ENCODE data around the gene ADGB. TPM values are rescaled to one million over a fixed set of nuclear protein-coding genes. Genes with fewer than 3 reads are reported as not detected.
"Not testable (repeated sequence)": the region's sequence is repeated elsewhere in the genome, so short reads cannot be mapped to it uniquely, and the experiment has no call there.

ADGB gene
- total and polyA plus RNA-seq, 2 donors (not counting 1 experiment from before 2014, with no cell fraction given): not detected

- no peak overlapping the region for H3K9ac ChIP-seq (ENCODE audit: low read length)
- no peaks in the 10 kb centered on the region for H3K79me2 ChIP-seq (ENCODE audit: control insufficient read depth, insufficient read depth, low read length)
- no peak overlapping the region for H2AFZ ChIP-seq (ENCODE audit: insufficient read depth, low read depth, low read length, poor library complexity, severe bottlenecking)
- no peaks in the 10 kb centered on the region for H3K9me3 Mint-ChIP-seq (ENCODE audit: insufficient read depth)
- no peak overlapping the region for H3K27ac Mint-ChIP-seq
- H3K27me3 Mint-ChIP-seq: peaks cover 5% of the 10 kb centered on the region
- no peaks in the 10 kb centered on the region for H4K20me1 ChIP-seq (ENCODE audit: control insufficient read depth, insufficient read depth, low read length, poor library complexity, severe bottlenecking)
- H3K27ac ChIP-seq (ENCODE audit: low read length in 2 of 2): no peak overlapping the region
- H3K27me3 ChIP-seq (replicated peaks in 1 of 4; ENCODE audit: control extremely low read depth in 1 of 4, control insufficient read depth in 3 of 4, insufficient read depth in 4 of 4, low read length in 3 of 4): no peaks in the 10 kb centered on the region
- no peak overlapping the region for H3K4me2 ChIP-seq (replicated peaks; ENCODE audit: low read depth, low read length, poor library complexity, severe bottlenecking)
- 61% methylated on average over 15 of the region's 22 CpGs for WGBS (ENCODE audit: insufficient coverage)
- H3K4me3 Mint-ChIP-seq: no peak overlapping the region
- ATAC-seq (ENCODE audit: low read depth) (no peak), DNase-seq (no peak)
- no peaks in the 10 kb centered on the region for H3K4me1 ChIP-seq (ENCODE audit: control insufficient read depth in 2 of 2, insufficient read depth in 2 of 2, low read length in 2 of 2)
- H3K36me3 ChIP-seq (replicated peaks in 1 of 2; ENCODE audit: control extremely low read depth in 1 of 2, control insufficient read depth in 1 of 2, extremely low read depth in 1 of 2, insufficient read depth in 2 of 2, low read length in 1 of 2): no peaks in the 10 kb centered on the region
- intact Hi-C loops (cut with micrococcal nuclease): no loop called here
- no peaks in the 10 kb centered on the region for H3K4me1 Mint-ChIP-seq
- H3K4me3 ChIP-seq (ENCODE audit: control extremely low read depth in 1 of 5, extremely low read depth in 1 of 5, insufficient read depth in 1 of 5, low read depth in 2 of 5, low read length in 4 of 5): no peak overlapping the region
- no peak for TF ChIP-seq EZH2 (IDR thresholded peaks at IDR 0.05; ENCODE audit: borderline replicate concordance, insufficient read depth, low read depth, low read length, poor library complexity, severe bottlenecking)
- TF ChIP-seq, protein P1, sequence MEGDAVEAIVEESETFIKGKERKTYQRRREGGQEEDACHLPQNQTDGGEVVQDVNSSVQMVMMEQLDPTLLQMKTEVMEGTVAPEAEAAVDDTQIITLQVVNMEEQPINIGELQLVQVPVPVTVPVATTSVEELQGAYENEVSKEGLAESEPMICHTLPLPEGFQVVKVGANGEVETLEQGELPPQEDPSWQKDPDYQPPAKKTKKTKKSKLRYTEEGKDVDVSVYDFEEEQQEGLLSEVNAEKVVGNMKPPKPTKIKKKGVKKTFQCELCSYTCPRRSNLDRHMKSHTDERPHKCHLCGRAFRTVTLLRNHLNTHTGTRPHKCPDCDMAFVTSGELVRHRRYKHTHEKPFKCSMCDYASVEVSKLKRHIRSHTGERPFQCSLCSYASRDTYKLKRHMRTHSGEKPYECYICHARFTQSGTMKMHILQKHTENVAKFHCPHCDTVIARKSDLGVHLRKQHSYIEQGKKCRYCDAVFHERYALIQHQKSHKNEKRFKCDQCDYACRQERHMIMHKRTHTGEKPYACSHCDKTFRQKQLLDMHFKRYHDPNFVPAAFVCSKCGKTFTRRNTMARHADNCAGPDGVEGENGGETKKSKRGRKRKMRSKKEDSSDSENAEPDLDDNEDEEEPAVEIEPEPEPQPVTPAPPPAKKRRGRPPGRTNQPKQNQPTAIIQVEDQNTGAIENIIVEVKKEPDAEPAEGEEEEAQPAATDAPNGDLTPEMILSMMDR (IDR thresholded peaks at IDR 0.05): no peak
- no peaks in the 10 kb centered on the region for H3K9me3 ChIP-seq (ENCODE audit: control extremely low read depth in 1 of 3, control insufficient read depth in 2 of 3, insufficient read depth in 1 of 3, low read length in 2 of 3)
- ChIA-PET CTCF (interaction anchor here (1.0 kb wide), 1 partner anchor 54 kb away, joined by 3 read pairs; no protein-coding TSS in a partner anchor), POLR2A (no interaction called here)
These were observed 204.8 kb downstream of the ADGB start for GRCh38 chr6:146803601-146804000.

GRCh38 chr6:146805546-146806325 lies 207.0 kb downstream of the ADGB start:
- ChIA-PET POLR2A (no interaction called here), CTCF (no interaction called here)
- no peaks in the 10 kb centered on the region for H4K20me1 ChIP-seq (ENCODE audit: control insufficient read depth, insufficient read depth, low read length, poor library complexity, severe bottlenecking)
- peaks cover 5% of the 10 kb centered on the region for H3K27me3 Mint-ChIP-seq
- intact Hi-C loops (cut with micrococcal nuclease): no loop called here
- H3K79me2 ChIP-seq (ENCODE audit: control insufficient read depth, insufficient read depth, low read length): no peaks in the 10 kb centered on the region
- no peaks in the 10 kb centered on the region for H3K36me3 ChIP-seq (replicated peaks in 1 of 2; ENCODE audit: control extremely low read depth in 1 of 2, control insufficient read depth in 1 of 2, extremely low read depth in 1 of 2, insufficient read depth in 2 of 2, low read length in 1 of 2)
- H3K27ac ChIP-seq (ENCODE audit: low read length in 2 of 2): no peak overlapping the region
- H3K4me3 ChIP-seq (ENCODE audit: control extremely low read depth in 1 of 5, extremely low read depth in 1 of 5, insufficient read depth in 1 of 5, low read depth in 2 of 5, low read length in 4 of 5): no peak overlapping the region
- DNase-seq (no peak), ATAC-seq (ENCODE audit: low read depth) (no peak)
- no peak overlapping the region for H3K9ac ChIP-seq (ENCODE audit: low read length)
- H3K4me3 Mint-ChIP-seq: no peak overlapping the region
- WGBS (ENCODE audit: insufficient coverage): no CpG with 5 or more reads among the region's 2 CpGs
- H2AFZ ChIP-seq (ENCODE audit: insufficient read depth, low read depth, low read length, poor library complexity, severe bottlenecking): no peak overlapping the region
- no peaks in the 10 kb centered on the region for H3K27me3 ChIP-seq (replicated peaks in 1 of 4; ENCODE audit: control extremely low read depth in 1 of 4, control insufficient read depth in 3 of 4, insufficient read depth in 4 of 4, low read length in 3 of 4)
- no peak for TF ChIP-seq EZH2 (IDR thresholded peaks at IDR 0.05; ENCODE audit: borderline replicate concordance, insufficient read depth, low read depth, low read length, poor library complexity, severe bottlenecking)
- TF ChIP-seq, protein P1 (IDR thresholded peaks at IDR 0.05): no peak
- no peak overlapping the region for H3K4me2 ChIP-seq (replicated peaks; ENCODE audit: low read depth, low read length, poor library complexity, severe bottlenecking)
- H3K4me1 ChIP-seq (ENCODE audit: control insufficient read depth in 2 of 2, insufficient read depth in 2 of 2, low read length in 2 of 2): no peaks in the 10 kb centered on the region
- no peak overlapping the region for H3K27ac Mint-ChIP-seq
- no peaks in the 10 kb centered on the region for H3K9me3 Mint-ChIP-seq (ENCODE audit: insufficient read depth)
- no peaks in the 10 kb centered on the region for H3K4me1 Mint-ChIP-seq
- H3K9me3 ChIP-seq (ENCODE audit: control extremely low read depth in 1 of 3, control insufficient read depth in 2 of 3, insufficient read depth in 1 of 3, low read length in 2 of 3): no peaks in the 10 kb centered on the region

DNA sequence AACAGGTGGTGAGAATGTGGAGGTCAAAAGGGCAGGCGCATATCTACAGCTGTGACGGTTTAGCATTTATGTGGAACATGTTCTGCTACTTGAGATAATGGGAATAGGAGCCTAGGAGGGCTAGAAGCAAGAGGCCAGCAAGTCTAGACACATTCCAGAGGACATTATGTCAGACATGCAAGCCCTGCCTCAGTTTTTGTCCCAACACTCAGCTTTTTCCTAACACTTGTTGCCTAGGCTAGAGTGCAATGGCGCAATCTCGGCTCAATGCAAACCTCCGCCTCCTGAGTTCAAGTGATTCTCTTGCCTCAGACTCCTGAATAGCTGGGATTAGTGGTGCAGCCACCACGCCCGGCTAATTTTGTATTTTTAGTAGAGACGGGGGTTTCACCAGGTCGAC lies 210.2 kb downstream of the ADGB start:
- not testable (repeated sequence) for ATAC-seq (ENCODE audit: low read depth)

More for the DNA sequence above, 210.2 kb downstream of the ADGB start:
- H3K9me3 Mint-ChIP-seq (ENCODE audit: insufficient read depth); H2AFZ ChIP-seq (ENCODE audit: insufficient read depth, low read depth, low read length, poor library complexity, severe bottlenecking); CTCF ChIA-PET; H3K9me3 ChIP-seq (ENCODE audit: control extremely low read depth in 1 of 3, control insufficient read depth in 2 of 3, insufficient read depth in 1 of 3, low read length in 2 of 3); intact Hi-C loops (cut with micrococcal nuclease); DNase-seq; POLR2A ChIA-PET; H3K27ac ChIP-seq (ENCODE audit: low read length in 2 of 2); H3K4me1 Mint-ChIP-seq; H4K20me1 ChIP-seq (ENCODE audit: control insufficient read depth, insufficient read depth, low read length, poor library complexity, severe bottlenecking); H3K4me1 ChIP-seq (ENCODE audit: control insufficient read depth in 2 of 2, insufficient read depth in 2 of 2, low read length in 2 of 2); H3K79me2 ChIP-seq (ENCODE audit: control insufficient read depth, insufficient read depth, low read length); H3K4me3 ChIP-seq (ENCODE audit: control extremely low read depth in 1 of 5, extremely low read depth in 1 of 5, insufficient read depth in 1 of 5, low read depth in 2 of 5, low read length in 4 of 5); H3K9ac ChIP-seq (ENCODE audit: low read length); H3K27ac Mint-ChIP-seq; H3K4me3 Mint-ChIP-seq; H3K4me2 ChIP-seq (replicated peaks; ENCODE audit: low read depth, low read length, poor library complexity, severe bottlenecking); H3K27me3 Mint-ChIP-seq; H3K27me3 ChIP-seq (replicated peaks in 1 of 4; ENCODE audit: control extremely low read depth in 1 of 4, control insufficient read depth in 3 of 4, insufficient read depth in 4 of 4, low read length in 3 of 4); H3K36me3 ChIP-seq (replicated peaks in 1 of 2; ENCODE audit: control extremely low read depth in 1 of 2, control insufficient read depth in 1 of 2, extremely low read depth in 1 of 2, insufficient read depth in 2 of 2, low read length in 1 of 2): not testable (repeated sequence)
- WGBS (ENCODE audit: insufficient coverage): 91% methylated on average over 9 of the region's 9 CpGs

Measured in B cell (primary cell).